Sigmoid colon (tissue), 7 donors: ENCODE measurements around the gene FARP2. TPM values are rescaled to one million over a fixed set of nuclear protein-coding genes. Genes with fewer than 3 reads are reported as not detected.
A peak's percentile ranks its signal among the peaks of the same experiment; 100 is the strongest.
"Not testable (repeated sequence)": the region's sequence is repeated elsewhere in the genome, so short reads cannot be mapped to it uniquely, and the experiment has no call there.

Source experiments
- DNase-seq: peaks from one replicate; pipeline ENCODE4 v3.0.0-alpha.2; 2019
- H3K27ac ChIP-seq, 4 donors: fragments of 200-600 bp; sonication (generic); one replicate each; pipeline ENCODE4 v1.5.1; 2016 to 2019; ENCODE audit warnings: mild to moderate bottlenecking in 1 of 4
- H3K27me3 ChIP-seq, 3 donors: fragments of 200-600 bp; sonication (generic); one replicate each; pipeline ENCODE4 v1.5.1; 2019; ENCODE audit warnings: mild to moderate bottlenecking in 1 of 3
- H3K36me3 ChIP-seq, 4 donors: fragments of 200-600 bp; sonication (generic); one replicate each; pipeline ENCODE4 v1.5.1; 2016 to 2019
- H3K4me1 ChIP-seq, 4 donors: fragments of 200-600 bp; sonication (generic); one replicate each; pipeline ENCODE4 v1.5.1; 2017 to 2019
- H3K4me3 ChIP-seq, 4 donors: fragments of 200-600 bp; sonication (generic); one replicate each; pipeline ENCODE4 v1.5.1; 2017 to 2019; ENCODE audit warnings: mild to moderate bottlenecking in 2 of 4, moderate library complexity in 1 of 4
- H3K9me3 ChIP-seq, 4 donors: fragments of 200-600 bp in 3 of 4; sonication (generic) in 3 of 4; one replicate each; pipeline versions ENCODE4 v1.5.1 to v1.6.1; 2013 to 2019
- CTCF ChIP-seq, 4 experiments: fragments of 450-650 bp in 3 of 4; fragments of 200-600 bp in 1 of 4; IDR thresholded peaks; one replicate each; pipeline ENCODE4 v1.5.1; 2016 to 2019; ENCODE audit warnings: antibody characterized with exemption in 4 of 4, mild to moderate bottlenecking in 3 of 4, moderate library complexity in 2 of 4
- EP300 ChIP-seq, 4 donors: sonication (generic); formaldehyde crosslinking; IDR thresholded peaks; one replicate each; pipeline ENCODE4 v1.6.1; 2017; ENCODE audit warnings: antibody characterized with exemption in 4 of 4
- POLR2A ChIP-seq, 2 donors: fragments of 450-650 bp; IDR thresholded peaks; one replicate each; pipeline ENCODE4 v1.6.1; 2016; ENCODE audit warnings: antibody characterized with exemption in 2 of 2, mild to moderate bottlenecking in 2 of 2, moderate library complexity in 2 of 2
- POLR2AphosphoS5 ChIP-seq, 4 donors: sonication (generic); formaldehyde crosslinking; IDR thresholded peaks; one replicate each; pipeline ENCODE4 v1.6.1; 2017; ENCODE audit warnings: antibody characterized with exemption in 4 of 4
- WGBS, 2 donors: extraction: QIAGEN DNeasy Blood & Tissue Kit; methylation state at CpG; one replicate each; pipeline ENCODE4 v1.1.7; 2013; 5-methylcytosine and 5-hydroxymethylcytosine counted together
- intact Hi-C: fragments of 100-400 bp; cut with DNase I; formaldehyde crosslinking; loops from one replicate; pipeline ENCODE4 v1.15.1; 2023
- polyA plus RNA-seq, 3 donors: library from polyadenylated mRNA; stranded (reverse); fragments of 200-250 nt; gene quantifications; one replicate each; pipeline ENCODE4 v1.2.3, GENCODE V29; 2013
- total RNA-seq, 4 donors: library from RNA; depleted of rRNA; stranded (reverse); fragments of >200 nt; gene quantifications; one replicate each; pipeline ENCODE4 v1.1.0, GENCODE V29; 2016
- donor health status: healthy with polysubstance abuse.
- donor health status: Bipolar disorder and iron deficiency.
- donor health status: healthy.

FARP2 gene
- total and polyA plus RNA-seq, 7 donors, result 19.3 to 41.6 (median 28.5) TPM

- Histone ChIP-seq H3K9me3 (no peaks in the 10 kb centered on the region), H3K36me3 (peaks cover 0 to 17% (median 0%) of the 10 kb centered on the region in 4 donors), H3K27ac (no peak overlapping the region), H3K27me3 (no peaks in the 10 kb centered on the region), H3K4me3 (no peak overlapping the region), H3K4me1 (no peaks in the 10 kb centered on the region)
- intact Hi-C loops, result no loop called here
- no peak for DNase-seq
- 26 to 73% methylated on average over 10 of the region's 10 CpGs for WGBS, 2 donors
- no peak for TF ChIP-seq EP300 (IDR thresholded peaks at IDR 0.05)
- TF ChIP-seq POLR2A (IDR thresholded peaks at IDR 0.05), result no peak
- TF ChIP-seq POLR2AphosphoS5 (IDR thresholded peaks at IDR 0.05), result no peak
- TF ChIP-seq CTCF (IDR thresholded peaks at IDR 0.05), result no peak
Observed at GRCh38 chr2:241399941-241400922, 44.1 kb downstream of the FARP2 start.

DNA sequence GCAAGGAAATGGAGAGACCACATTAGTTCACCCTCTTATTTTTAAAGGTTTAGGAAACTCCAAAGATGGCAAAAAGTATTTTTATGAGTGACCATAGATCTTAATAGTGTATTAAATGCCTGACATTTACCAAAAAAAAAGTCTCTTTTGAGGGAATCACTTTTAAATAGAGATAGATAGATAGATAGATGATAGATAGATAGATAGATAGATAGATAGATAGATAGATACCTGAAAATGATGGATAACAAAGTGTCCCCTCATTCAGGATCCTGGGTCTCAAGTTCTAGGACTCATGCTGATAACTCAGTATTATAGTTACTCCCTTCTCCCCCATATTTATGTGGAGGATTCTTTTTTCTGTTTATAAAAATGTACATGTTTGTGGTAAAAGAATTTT, 52.8 kb downstream of the FARP2 start:
- Histone ChIP-seq H3K4me1 (no peaks in the 10 kb centered on the region), H3K36me3 (peaks cover 6 to 82% (median 27%) of the 10 kb centered on the region in 4 donors), H3K27ac (no peak overlapping the region), H3K27me3 (no peaks in the 10 kb centered on the region), H3K4me3 (no peak overlapping the region), H3K9me3 (no peaks in the 10 kb centered on the region)
- intact Hi-C loops, result no loop called here
- no peak for DNase-seq
- TF ChIP-seq POLR2A (IDR thresholded peaks at IDR 0.05) (no peak), CTCF (IDR thresholded peaks at IDR 0.05) (no peak), EP300 (IDR thresholded peaks at IDR 0.05) (no peak), POLR2AphosphoS5 (IDR thresholded peaks at IDR 0.05) (no peak)

DNA sequence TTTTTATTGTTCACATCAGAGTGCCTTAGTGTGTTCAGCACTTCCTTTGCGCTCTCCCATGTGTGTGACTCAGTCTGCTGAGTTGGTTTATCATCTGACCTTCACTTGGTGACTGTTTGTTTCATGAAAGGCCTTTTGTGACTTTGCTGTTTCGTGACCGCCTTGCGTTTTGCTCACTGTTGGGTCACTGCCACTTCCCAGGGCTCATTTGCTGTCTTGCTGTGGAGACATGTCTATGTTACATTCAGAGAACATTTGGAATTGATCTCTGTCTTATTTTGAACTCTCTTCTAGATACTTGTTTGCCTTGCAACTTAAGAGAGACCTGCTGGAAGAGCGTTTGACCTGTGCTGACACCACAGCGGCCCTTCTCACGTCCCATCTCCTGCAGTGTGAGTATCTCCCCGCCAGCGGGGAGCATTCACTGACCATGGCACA, 54.7 kb downstream of the FARP2 start:
- H3K27me3 ChIP-seq, result no peaks in the 10 kb centered on the region
- H3K4me3 ChIP-seq, result no peak overlapping the region
- 92 to 93% methylated on average over 9 of the region's 9 CpGs for WGBS, 2 donors
- no peaks in the 10 kb centered on the region for H3K4me1 ChIP-seq
- no peak for DNase-seq
- H3K27ac ChIP-seq, result no peak overlapping the region
- intact Hi-C loops, result no loop called here
- no peaks in the 10 kb centered on the region for H3K9me3 ChIP-seq
- H3K36me3 ChIP-seq, result peaks cover 6 to 87% (median 40%) of the 10 kb centered on the region in 4 donors
- TF ChIP-seq POLR2AphosphoS5 (IDR thresholded peaks at IDR 0.05) (peak in 1 of 4 donors; percentile 18), CTCF (IDR thresholded peaks at IDR 0.05) (no peak)

GRCh38 chr2:241412144-241412543, 56.1 kb downstream of the FARP2 start:
- no peaks in the 10 kb centered on the region for H3K9me3 ChIP-seq
- TF ChIP-seq POLR2A (IDR thresholded peaks at IDR 0.05), result no peak
- TF ChIP-seq POLR2AphosphoS5 (IDR thresholded peaks at IDR 0.05), result no peak
- TF ChIP-seq EP300 (IDR thresholded peaks at IDR 0.05), result no peak
- no peak for TF ChIP-seq CTCF (IDR thresholded peaks at IDR 0.05)
- intact Hi-C loops, result no loop called here
- H3K4me3 ChIP-seq, result no peak overlapping the region
- peaks cover 6 to 100% (median 40%) of the 10 kb centered on the region in 4 donors for H3K36me3 ChIP-seq
- no peaks in the 10 kb centered on the region for H3K4me1 ChIP-seq
- 13 to 57% methylated on average over 5 of the region's 5 CpGs for WGBS, 2 donors
- no peaks in the 10 kb centered on the region for H3K27me3 ChIP-seq
- H3K27ac ChIP-seq, result no peak overlapping the region
- no peak for DNase-seq

- H3K36me3 ChIP-seq, result peaks cover 6 to 100% (median 43%) of the 10 kb centered on the region in 4 donors
- 95 to 96% methylated on average over 5 of the region's 5 CpGs for WGBS, 2 donors
Observed at GRCh38 chr2:241413501-241413900, 57.4 kb downstream of the FARP2 start.

More at GRCh38 chr2:241413501-241413900, 57.4 kb downstream of the FARP2 start:
- H3K4me3 ChIP-seq, intact Hi-C loops, DNase-seq, H3K9me3 ChIP-seq, H3K4me1 ChIP-seq, H3K27ac ChIP-seq, H3K27me3 ChIP-seq: not testable (repeated sequence)
